Activated T-cell treated with anti-CD3 and anti-CD28 coated beads for 24 hours (primary cell): ENCODE results near the gene PLA2G2C.

Experiments
- DNase-seq: peaks from one replicate; pipeline ENCODE4 v3.0.0-alpha.2; 2020; ENCODE audit warnings: low read depth

Gene PLA2G2C

DNA sequence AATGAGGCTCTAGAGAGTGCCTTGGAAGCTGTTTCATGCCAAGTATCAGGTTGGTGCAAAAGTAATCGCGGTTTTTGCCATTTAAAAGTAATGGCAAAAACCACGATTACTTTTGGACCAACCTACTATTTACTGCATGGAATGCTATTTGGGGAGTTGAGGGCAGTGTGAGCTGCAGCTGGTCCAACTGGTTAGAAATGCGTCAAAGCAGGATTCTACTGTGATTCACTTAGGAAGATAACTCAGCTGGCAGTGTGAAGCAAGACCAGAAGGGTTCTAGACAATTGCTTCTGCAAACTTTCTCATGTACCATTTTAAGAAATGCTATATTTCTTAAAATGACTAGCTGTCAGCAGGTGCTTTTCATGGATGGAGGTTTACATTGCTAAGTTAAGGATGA is 21.2 kb upstream of the PLA2G2C start:
- no peak for DNase-seq

DNA sequence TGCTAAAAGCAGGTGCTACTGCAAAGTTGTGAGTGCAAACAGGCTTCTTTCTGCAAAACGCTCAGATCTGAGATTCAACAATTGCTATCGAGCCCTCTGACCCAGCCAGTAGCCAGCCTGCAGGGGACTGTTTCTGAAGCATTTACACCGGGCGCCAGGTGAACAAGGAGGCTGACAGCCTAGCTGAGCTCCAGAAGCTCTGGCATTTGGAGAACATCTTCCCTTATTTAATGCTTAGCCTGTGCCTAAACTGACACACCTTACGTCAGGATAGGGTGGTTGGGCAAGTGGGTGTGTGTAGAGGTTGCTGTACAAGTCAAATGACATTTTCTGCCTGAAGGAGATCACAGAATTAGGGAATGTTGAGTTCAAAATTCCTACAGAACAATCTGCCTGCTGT is 15.8 kb upstream of the PLA2G2C start:
- no peak for DNase-seq

DNA sequence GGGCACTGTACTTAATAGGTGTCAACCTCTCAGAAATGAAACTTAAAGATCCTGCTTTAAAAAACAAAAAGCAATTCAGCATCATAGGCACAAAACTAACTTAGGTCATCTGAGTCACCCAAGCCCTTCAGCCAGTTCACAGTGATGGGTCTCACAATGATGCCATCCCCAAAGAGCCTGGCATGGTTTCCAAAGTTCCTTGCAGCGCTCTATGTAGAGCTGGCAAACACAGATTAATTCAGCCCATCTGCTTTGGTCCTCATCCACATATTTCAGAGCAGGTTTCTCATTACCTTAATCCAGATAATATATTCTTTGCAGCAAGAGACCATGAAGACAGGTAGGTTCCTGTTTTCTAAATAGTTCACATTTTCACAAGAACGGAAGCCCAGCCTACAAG is 14.6 kb upstream of the PLA2G2C start:
- no peak for DNase-seq

DNA sequence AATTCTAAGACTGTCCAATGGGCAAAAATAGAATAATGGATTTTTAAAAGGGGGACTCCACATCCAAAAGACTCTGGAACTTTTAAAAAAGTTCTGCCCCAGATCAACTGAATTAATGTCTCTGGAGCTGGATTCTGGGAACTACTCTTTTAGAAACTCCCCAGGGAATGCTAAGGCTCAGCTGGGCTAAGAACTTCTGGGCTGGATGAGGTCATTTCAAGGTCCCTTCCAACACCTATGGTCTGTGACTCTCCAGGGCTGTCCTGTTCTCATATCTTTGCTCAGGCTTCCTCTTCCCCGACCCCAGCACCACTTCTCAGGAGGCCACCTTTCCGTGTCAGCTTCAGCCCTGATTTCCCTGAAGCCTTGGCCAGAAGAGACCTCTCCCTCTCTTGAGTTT is 13.5 kb upstream of the PLA2G2C start:
- DNase-seq, result no peak

DNA sequence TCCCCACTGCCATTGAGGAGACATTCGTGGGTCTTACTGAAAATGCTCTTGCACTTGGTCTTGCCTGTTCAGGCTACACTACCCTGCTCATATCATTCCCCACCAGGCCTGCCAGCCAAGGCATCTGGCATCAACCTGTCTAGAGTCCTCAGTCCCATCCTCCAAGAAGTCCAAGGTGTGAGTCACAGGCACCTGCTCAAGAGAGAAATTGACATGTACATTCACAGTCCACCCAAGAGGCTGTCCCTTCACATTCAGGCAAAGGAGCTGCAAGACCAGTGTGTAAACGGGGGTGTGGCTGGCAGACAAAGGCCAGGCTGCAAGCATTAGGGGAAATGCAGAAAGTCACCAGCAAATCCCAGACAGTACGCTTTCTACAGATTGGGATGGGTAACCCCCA is 13.1 kb upstream of the PLA2G2C start:
- no peak for DNase-seq

DNA sequence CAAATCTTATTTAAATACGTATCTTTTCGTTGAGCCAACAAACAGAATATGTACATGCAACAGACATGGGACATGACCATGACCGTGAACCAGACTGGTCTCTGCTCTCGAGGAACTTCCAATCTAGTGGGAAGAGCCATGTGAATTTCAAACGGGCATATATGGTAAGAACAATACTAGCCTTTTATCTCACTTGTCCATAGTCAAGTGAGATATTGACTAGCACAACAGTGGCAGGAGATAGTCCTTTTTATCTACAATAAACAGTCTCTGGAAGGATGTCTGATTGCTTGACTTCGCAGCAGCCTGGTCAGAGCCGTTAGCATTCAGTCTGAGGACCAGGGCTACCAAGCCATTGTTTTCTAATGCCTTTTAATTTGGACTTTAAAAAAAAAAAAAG is 12.6 kb upstream of the PLA2G2C start:
- DNase-seq, result no peak

DNA sequence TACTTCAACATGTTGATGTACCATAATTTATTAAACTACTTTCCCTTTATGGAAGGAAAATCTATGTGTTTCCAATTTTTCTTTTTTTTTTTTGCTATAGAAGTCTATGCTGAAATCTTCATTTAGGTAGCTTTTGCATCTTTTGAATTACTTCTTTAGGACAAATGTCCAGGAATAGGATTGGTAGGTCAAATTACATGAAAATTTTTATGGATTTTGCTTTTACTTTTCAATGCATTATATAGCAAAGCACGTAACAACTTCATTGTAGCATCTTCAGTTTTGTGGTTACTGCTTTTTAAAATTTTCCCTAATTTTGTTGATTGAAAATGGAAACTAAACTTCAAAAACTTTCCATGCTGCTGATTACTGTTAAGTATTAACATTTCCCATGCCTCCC is 12.0 kb upstream of the PLA2G2C start:
- no peak for DNase-seq

DNA sequence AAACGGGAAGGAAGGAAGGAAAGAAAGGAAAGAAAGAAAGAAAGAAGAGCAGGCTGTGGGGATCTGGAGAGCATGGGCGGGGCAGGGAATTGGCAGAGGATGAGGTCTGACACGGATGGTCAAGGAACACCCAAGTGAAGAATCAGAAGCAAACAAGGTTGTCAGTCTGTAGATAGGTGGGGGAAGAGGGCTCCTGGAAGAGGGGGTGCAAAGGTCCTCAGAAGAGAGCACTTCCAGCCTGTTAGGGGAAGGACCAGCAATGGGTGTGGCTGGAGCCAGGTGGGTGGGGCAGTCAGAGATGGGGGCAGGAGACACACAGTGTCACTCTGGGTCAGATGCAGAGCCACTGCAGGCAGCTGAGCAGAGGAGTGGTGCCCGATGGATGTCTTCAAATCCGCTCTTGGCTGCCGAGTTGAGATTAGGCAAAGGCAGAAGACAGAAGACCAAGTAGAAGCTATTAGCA is 11.0 kb upstream of the PLA2G2C start:
- DNase-seq, result no peak

DNA sequence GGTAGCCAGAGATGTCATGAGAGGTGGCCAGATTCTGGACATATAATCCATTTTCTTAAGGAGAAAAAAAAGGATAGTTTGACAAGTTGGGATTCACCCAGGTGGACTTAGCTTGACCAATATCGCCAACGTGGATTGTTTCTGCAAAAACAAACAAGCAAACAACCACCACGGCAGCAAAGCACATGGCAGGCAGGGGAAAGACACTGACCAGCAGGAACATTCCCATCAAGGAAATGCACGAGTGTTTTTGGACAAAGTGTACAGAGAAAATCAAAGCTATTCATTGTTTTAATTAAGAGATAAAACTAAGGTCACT is 9.1 kb upstream of the PLA2G2C start:
- no peak for DNase-seq

DNA sequence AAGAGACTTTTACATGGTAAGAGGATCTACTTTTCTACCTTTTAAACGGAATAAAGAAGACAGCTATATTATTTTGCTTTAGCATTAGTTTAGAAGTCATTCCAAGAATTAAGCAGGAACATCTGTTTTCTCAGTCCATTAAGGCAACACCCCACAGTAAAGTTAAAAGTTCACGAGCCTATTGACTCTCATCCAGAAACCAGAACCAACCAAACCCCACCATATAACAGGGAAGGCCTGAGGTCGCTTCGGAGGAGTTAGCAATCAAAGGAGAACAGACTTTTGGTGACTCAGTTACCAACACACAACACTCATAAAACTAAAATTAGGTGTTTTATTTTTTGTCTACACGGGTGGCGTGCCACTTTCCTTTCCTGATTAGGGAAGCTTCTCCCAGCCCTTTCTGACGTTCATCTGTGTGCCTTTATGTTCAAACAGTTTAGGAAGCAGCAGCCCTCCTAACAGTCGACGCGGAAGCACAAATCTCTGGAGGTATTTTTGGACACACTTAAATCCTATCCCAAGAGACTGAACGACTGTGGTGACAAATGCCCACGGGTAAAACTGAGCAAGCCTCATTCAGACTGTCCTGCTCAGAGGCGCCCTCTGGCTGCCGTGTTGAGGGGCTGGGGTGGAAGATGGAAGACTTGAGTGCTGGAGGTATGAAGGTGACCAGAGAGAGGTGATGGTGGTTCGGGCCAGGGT is 8.6 kb upstream of the PLA2G2C start:
- DNase-seq, result peak; percentile 68

DNA sequence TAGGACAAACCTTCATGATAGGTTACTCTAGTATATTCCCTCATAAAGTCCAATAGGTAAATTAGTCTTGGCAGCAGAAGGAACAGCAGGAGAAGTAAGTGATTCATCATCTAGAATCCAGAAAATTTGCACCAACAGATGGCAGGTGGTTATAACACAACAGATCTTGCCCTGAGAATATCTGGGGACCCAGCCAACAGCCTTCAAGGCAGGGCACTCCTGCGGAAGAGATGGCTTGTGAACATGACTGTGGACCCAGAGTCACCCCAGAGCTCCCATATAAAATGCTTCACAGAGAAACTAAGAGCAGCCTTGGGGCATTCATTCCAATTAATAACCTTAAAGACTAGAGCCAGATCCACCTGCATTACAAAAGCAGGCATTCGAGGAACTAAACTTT is 7.9 kb upstream of the PLA2G2C start:
- no peak for DNase-seq

DNA sequence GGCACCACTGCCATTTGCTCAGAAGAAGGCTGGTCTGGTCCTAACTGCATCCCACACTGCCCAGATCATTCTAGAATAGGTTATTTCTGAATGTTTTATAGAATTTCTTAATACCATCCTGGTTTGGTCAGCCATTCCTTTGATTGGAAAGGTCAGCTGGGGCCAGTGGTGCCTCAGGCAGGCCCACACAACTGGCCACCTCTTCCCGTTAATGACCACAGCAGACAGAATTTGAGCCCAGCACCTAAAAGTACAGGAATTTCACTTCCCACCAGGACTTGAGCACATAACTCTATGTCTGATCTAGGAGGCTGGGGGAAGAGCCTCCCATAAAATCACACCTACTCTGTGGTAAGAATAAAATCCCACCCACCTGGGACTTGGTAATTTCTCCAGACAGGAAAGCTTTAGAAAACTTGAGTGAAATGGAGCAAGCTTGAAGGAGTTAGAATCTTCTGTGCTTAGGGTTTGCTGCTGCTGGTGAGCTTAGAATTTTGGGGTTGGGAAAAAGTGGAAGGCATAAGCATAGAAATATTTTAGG is 6.6 kb upstream of the PLA2G2C start:
- no peak for DNase-seq

DNA sequence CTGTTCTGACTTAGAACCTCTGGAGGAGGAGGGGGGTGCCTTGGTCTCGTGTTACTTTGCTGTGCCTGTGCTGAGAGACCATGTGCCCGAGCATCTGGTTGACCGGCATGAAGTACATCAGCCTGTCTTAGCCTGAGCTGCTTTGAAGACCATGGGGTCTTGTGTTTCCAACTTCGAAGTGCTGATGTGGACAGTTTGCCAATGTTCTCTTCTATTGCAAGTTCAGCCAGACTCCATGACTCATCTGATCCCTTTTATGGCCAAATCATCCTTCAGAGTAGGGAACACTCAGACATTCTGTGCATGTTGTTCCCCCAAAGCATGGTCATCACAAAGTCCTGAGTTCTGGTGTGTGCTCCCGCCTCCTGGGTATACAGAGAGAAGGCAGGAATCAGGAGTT is 6.0 kb upstream of the PLA2G2C start:
- no peak for DNase-seq

DNA sequence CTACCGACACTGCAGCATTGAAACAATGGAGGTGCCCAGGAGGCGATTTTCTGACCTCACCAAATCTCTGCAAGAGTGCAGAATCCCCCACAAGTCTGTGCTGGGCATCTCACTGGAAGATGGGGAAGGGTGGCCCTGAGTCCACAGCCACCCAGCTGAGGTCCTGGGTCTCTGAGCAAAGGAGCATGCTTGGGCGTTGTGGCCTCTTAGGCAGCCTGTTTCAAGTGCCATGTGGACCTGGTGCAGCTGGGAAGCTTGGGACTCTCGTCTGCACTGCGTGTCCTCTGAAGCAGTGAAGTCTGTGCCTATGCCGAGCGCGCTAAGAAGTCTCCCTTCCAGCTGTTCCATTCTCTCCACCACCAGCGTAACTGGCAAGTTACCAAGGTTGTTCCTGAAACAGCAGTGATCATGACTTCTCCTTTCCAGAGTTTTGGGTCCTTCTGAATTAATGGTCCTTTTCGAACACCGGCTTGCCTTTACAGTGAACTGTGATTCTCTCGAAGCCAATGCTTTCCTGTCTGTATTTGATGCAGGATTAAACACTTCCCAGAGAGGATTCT is 5.0 kb upstream of the PLA2G2C start:
- DNase-seq, result no peak

DNA sequence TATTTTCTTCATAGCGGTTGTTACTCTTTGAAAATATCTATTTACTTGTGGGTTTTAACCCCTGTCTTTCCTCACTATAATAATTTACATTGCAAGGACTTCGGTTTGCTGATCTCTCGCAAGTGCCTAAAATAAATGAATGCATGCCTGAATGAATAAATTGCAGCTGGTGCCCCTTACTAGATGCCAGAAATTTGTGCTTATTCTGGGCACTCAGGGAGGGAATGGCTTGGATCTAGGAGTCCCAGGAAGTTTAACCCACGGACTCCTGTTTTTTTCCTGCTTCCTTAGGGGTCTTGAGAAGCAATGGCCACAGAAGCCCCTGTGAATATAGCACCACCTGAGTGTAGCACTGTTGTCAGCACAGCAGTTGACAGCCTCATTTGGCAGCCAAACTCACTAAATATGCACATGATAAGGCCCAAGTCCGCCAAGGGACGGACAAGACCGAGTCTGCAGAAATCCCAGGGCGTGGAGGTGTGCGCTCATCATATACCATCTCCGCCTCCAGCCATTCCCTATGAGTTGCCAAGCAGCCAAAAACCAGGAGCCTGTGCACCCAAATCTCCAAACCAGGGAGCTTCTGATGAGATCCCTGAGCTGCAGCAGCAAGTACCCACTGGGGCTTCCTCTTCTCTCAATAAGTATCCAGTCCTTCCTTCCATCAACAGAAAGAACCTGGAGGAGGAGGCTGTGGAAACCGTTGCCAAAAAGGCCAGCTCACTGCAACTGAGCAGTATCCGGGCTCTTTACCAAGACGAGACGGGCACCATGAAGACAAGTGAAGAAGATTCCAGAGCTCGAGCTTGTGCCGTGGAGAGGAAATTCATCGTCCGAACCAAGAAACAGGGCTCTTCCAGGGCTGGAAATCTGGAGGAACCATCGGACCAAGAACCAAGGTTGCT is 4.2 kb upstream of the PLA2G2C start:
- no peak for DNase-seq

DNA sequence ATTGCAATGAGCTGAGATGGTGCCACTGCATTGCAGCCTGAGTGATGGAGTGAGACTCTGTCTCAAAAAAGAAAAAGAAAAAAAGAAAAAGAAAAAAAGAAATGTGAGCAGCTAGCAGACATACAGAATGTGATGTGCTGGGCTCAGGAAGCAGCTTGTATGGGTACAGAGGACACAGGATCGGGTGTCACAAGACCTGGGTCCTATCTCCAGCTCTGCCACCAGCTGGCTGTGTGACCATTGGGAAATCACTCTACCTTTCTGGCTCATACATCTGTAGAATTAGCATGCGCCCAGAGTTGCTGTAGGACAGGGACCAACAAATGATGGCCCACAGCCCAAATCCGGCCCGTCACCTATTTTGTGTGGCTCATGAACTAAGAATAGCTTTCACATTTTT is 3.3 kb upstream of the PLA2G2C start:
- DNase-seq, result no peak

DNA sequence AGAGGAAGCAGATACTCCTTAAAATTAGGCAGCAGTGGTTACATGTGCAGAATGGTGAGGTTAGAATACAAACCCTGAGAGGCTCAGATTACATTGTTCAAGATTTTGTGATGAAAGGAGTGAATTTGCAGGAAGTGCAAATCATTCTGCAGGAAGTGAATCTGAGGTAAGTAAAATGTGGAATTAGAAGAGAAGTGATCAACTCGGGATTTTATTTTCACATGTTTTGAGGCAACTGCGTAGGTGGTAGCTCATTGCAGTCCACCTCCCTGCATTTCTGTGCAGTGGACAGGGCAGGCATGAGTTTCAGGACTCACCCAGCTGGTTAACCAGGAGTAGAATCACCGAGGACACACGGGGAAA is 2.1 kb upstream of the PLA2G2C start:
- no peak for DNase-seq

DNA sequence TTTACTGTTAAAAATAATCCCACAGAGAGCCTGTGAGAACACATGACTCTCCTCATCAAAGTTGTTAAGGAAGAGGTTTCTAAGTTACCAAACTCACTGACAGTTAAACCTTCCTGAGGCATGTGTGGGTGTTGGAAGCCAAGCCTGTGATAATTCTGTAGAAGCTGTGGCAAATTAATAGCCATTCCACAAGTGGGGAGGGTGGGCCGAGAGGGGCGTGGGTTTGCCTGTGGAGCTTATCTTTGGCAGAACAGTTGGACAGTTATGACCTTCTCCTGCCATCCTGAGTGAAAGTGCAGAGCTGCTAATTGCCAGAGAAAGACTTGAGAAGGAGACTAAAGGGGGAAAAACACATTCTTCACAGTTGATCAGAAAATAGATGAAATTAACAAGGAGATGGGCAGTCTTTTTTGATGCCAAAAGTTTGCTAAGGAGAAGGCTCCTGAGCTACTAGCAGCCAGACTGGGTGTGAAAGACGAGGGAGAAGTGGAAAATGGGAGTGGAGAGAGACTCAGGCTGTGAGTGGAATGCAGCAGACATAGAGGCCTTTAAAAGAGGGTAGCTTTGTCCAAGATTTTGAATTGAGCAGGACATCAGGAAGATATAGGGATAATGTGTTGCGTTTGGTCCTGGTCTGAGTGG is 1.6 kb upstream of the PLA2G2C start:
- DNase-seq, result no peak

DNA sequence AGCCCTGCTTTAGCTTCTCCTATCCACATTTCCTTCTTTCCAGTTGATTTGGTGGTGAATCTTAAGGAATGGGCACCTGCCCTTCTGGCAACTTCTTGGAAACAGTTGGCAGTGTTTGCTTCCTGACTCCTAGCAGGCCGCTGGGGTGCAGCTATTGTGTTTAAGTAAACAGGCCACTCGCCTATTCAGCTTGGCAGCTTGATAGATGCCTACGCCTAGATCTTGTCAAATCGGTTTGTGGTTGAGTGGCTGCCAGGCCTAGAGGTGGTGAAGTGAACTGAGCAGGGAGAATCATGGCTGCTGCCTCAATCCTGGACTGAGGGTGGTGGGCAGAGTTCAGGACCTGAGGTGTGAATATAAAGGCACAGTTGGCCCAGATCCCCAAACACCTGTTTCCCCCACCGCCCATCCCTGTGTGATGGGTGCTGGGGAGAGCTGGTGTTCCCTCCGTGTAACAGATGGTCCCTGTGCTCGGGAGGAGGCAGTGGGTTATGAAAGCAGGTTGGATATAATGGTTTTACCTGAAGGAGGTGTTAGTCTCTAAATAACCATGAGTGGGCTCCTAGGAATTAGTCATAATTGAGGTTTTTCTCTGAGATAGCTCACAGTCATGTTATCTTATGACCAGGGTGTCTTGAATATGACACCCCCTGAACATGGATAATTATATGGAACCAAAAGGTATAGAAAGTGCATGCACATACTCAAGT is 940 bp upstream of the PLA2G2C start:
- DNase-seq, result peak; percentile 22

DNA sequence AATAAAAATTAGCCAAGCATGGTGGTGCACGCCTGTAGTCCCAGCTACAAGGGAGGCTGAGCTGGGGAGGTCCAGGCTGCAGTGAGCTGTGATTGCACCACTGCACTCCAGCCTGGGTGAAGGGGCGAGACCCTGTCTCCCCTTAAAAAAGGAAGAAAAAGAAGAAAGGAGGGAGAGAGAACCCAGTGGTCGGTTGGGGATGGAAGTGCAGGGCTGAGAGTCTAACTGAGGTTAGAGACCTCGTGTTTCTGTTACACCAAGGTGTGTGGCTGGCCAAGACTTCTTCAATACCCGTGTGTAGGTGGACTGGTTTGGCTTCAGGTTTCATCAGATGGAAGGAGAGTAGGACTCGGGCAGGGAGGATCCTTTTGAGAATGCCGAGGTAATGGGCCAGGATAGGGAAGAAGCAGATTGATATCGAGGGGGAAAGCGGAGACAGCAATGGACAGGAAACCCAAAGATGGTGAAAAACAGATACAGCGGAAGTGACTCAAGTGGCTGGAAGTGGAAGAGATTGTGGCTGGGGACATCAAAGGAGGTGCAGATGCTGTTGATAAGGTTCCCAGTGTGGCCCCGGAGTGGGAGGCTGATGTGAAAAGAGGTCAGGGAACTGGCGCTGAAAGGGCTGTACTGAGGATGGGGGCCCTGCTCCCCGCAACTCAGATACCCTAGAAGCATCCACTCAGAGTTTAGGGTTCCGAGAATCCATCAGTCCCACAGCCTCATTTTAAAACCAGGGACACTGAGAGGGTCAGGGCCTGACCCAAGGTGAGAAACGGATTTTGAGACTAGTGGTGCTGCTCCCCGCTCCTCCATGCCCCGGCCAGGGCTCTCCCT is 1.1 kb downstream of the PLA2G2C start:
- peak; percentile 46 for DNase-seq

DNA sequence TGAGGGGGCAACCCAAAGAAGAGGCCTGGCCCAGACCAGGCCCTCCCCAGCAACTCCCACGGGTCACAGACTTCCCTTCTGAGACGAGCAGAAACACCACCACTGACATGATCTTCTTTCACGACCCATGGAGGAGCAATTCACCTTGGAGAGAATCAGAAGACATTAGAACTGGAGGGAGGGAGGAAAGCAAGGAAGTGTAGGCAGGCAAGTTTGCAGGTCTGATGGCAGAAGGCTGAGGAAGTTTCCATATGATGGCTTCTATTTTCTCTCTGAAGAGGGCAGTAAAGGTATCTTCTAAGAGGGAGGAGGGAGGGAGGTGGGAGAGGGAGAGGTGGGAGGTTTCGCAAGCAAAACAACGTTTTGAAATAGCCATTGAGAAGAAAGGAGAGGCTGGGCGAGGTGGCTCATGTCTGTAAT is 1.8 kb downstream of the PLA2G2C start:
- DNase-seq, result no peak
